GM21786 (cell line): ENCODE data around the gene ATP6V0D1.

ENCODE experiments used
- ATAC-seq: cut with Tn5 transposase; IDR thresholded peaks from one replicate; pipeline ENCODE4 v1.9.1; 2021; ENCODE audit not compliant: unreplicated experiment

The ATP6V0D1 gene

DNA sequence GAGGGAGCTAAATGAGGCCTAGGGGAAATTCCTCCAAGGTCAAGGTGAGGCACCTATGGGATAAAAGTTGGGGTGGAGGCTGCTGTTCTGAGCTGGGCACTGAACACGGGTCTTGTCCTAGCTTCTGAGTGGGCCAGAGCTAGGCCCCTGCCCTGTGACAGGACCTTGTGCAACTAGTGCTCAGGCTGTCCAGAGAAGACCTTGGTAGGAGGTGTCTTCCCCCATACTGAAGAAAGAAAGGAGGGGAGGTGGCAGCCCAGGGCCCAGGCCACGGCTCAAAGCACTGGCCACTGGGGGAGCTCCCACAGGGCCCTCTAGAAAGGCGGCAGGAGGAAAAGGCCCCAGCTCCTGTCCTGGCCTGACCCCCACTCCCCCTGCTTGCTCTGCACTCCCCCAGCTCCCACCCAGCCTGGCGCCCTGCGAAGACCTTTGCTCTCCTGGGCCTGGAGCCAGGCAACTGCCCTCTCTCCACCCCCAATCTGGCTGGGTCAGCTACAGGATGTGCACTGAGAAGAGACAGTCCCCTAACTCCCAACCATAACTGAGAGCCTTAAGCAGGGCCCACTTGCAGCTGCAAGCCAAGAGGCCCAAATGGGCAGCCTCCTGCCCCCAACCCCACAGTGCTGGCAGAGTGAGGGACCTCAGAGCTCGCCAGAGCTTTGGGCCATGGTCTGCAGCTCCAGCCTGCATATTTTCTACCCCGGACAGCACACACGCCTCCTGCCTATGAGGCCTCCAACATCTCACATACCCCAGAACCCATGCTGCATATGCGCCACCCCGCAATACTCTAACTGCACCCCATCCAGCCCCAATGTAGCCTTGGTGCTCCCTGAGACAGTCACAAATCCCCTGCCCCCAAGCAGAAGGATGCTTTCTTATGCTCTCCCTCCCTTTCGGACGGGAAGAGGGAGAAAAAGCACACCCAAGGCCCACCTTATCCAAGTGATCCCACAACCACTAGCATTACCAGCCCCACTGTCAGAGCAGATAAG, 34.7 kb downstream of the ATP6V0D1 start:
- no peak for ATAC-seq

DNA sequence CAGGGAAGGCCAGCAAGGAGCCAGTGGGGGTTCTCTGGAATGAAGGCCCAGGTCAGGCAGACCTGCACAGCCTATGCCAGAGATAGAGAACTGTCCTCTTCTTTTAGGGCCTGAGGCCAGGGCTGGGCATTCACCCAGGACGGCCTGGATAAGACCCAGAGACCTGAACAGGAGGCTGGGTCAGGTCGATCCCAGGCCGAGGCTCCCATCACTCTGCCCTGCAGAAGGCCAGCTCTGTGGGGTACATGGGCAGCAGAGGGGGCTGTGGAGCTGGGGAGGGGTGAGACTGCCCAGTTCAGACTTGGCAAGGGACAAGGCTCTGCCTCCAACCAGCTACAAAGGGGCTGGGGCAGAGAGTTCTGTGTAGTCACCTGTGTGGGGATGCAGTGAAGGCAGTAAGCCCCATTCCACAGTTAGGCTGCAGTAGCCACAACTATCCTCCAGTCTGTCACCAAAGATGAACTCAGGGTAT, 35.5 kb downstream of the ATP6V0D1 start:
- no peak for ATAC-seq

DNA sequence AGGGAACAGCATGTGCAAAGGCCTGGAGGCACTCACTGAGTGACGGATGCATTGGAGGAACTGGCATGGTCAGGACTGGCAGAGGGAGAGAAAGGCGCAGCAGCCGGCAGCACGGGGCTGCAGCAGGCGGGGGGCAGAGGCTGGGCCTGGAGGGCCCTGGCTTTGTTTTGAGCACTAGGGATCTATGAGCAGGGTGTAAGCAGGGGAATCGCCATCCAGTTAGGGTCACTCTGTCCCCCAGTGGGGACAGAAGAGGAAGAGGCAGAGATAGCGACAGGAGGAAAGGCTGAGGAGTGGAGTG, 35.9 kb downstream of the ATP6V0D1 start:
- no peak for ATAC-seq

DNA sequence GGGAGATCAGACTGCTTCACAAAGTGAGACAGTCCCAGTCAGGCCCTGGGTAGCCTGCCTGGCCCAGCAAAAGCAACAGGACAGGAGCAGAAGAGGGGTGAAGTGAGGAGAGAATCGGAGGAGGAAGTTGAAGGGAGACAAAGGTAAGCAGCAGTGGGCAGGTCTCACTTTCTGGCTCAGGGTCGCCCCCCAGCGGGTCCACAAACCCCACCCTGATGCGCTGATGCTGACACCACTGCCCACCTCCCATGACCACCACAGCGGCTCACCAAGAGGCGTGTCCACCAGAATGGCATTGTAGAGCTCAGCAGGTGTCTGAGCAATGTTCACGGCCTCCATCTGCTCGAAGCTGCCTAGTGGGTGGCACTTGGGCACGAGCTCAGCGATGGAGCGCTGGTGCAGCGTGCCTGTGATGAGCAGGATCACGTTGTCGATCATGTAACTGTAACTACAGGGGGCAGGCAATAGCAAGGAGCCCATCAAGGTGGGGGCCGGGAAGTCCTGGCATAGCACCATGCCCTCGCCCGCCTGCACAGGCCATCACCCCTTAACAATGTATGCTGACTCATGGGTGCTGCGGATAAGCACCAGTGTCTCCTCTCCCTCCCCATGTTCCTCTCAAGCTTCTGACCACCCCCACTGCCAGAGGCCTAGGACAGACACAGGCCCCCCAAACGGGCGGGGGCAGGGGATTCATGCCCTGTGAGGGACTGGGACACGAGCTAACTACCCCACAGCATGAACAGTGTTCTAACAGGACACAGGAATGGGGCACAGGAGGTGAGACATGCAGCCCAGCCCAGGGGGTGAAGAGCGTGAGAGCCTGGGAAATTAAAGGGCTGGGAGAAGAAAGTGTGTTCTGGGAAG, 36.5 kb downstream of the ATP6V0D1 start:
- ATAC-seq: no peak

DNA sequence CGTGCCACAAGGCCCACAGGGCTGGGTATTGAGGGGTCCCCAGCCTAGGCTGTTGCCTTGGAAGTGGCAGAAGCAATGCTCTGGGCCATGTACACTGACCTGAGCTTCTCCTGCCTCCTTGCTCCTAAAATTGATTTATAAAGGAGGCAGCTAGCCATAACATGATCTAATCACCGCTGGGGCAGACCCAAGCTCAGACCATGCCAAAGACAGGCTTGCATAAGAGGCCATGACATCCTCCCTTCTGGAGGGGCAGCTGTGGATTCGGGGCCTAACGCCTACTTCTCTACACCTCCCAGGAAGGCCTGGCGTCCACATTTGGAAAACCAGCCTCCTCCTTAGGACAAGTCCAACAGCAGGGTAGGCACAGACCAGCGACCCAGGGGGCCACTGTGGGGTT, 37.7 kb downstream of the ATP6V0D1 start:
- no peak for ATAC-seq

DNA sequence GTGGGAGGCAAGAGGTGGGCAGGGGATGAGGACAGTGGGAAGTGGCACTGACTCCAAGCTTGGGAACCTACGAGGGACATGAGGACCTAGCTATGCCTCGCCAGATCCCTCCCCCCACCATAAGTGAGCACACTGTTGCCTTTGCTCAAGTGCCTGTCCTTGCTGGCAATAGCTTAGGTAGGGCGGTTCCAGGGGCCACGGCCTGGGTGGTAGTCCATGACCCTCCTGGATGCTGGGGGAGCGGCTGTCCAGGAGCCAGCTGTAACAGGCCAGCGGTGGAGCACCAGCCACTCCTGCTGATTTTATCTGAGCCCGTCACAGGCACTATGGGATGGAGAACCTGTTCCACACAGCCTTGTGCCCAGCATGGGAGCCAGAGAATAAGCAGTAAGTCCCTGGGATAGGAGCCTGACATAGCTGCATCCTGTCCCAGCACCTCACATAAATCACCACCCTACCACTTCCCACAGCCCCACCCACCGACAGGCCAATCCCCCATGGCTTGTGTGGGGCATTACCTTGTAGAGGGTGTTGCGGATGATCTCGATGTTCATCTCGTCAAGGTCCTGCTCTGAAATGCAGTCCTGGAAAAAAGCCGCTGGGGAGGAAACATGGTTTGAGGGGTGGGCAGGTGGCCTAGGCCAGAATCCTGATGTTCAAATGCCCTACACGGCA, 38.2 kb downstream of the ATP6V0D1 start:
- ATAC-seq: no peak

DNA sequence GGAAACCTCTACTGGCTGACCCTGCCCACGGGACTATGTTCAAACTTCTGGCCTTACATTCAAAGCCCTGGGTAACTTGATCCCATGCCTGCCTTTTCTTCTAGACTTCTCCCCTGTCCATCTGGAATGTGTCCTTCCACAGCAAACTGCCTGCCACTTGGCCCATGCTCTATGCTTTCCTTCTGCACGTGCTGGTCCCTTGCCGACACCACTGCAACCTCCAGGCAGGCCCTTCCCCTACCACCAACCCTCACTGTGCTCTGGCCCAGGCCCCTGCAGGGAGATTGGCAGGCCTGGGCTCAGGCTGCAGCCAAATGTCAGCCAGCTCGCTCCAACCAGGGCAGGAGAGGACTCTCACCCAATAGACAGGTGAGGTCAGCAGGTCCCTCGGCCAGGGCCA, 39.0 kb downstream of the ATP6V0D1 start:
- ATAC-seq: no peak

DNA sequence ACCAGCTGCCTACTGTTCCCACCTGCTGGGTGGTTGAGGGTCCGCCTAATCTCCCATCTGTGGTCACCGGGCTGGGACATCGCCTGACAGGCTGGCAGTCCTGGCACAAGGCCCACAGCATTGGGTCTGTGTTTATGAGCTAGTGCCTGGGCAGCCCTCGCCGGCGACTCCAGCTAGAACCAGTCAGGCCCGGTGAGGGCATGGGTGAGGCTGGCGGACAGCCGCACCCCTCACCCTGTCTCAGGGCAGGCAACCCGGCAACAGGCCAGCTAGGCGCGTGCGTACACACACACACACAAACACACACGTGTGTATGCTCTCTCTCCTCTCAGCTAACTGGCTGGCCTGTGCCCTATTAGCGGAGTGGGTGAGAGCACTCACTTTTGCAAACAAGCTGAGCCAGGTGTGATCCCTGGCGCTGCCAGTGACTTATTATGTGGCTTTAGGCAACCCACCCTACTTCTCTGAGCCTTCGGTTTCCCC, 39.6 kb downstream of the ATP6V0D1 start:
- no peak for ATAC-seq

DNA sequence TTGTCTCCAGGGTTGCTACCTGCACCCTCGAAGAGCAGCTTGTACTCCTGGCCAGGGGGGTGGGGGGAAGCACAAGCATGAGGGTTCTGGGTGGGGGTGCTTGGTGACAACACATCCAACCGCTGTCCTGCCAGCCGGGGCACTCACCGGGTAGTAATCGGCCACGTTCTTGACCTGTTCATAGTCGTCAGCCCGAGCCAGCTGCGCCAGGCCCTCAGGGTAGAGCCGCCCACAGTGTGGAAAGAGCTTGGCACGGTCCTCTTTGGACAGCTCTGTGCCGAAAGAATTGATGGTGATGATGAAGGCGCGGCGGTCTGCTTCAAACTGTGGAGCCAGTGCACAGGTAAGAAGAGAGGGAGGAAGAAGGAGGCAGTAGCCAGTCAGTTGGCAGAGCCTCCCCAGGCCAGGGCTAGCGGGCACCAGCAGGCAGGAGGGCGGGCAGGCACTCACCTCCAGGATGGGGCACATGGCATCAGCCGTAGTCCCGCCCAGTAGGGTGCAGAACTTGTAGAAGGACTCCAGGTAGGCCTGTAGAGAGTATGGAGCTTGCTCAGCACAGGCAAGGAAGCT, 42.0 kb downstream of the ATP6V0D1 start:
- ATAC-seq: no peak

DNA sequence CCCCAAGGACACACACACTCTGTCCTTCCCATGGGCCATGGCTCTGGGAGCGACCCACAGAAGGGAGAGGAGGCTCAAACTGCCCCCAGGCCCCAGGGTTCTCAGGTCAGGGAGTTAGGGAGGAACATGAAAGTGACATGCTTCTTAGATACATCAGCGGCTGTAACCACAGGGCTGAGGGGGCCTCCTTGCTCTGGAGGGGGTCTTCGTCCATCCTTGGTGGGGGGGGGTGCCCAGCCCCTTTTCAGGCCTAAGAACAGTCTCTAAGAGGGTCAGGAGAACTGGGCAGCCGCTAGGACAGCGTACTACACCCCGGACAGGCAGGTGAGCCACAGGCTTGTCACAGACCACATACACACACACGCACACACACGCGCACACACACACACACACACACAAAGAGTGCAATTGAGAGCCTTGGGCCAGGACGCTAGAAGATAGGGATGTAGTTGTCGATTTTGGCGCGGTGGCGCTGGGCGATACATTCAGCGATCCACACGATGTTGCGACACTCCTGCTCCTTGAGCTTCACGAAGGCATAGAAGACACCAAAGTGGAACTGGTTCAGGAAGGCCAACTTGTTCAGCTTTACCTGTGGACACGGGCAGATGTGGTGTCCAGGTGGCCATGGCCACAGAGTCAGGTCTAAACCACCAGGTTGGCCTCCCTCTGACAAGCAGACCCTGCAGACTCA, 42.7 kb downstream of the ATP6V0D1 start:
- ATAC-seq: no peak

DNA sequence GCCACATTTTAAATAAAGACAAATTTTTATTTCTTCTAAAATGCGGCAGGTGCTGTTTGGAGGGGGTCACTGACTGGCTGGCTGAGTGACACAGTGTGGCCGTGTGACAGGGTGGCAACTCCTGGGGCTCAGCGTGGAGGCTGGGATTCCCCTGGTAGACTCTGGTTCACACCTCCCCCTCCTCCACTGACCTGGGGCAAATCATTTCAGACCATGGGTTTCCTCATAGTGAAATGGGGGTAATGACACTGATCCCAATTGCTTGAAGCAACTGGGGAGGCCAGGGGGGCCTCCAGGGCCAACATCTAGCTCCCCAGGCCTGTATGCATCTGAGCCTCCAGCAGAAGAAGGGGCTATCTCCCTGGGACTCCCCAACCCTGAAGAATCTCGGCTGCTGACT, 43.4 kb downstream of the ATP6V0D1 start:
- ATAC-seq: no peak

DNA sequence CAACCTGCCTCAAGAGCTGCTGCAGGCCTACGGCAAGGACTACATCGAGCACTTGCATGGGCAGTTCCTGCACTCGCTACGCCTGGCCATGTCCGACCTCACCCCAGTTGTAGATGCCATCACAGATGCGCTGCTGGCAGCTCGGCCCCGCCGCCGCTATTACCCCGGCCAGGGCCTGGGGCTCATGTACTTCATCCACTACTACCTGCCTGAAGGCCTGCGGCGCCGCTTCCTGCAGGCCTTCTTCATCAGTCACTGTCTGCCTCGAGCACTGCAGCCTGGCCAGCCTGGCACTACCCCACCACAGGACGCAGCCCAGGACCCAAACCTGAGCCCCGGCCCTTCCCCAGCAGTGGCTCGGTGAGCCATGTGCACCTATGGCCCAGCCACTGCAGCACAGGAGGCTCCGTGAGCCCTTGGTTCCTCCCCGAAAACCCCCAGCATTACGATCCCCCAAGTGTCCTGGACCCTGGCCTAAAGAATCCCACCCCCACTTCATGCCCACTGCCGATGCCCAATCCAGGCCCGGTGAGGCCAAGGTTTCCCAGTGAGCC, 44.2 kb downstream of the ATP6V0D1 start:
- ATAC-seq: no peak

DNA sequence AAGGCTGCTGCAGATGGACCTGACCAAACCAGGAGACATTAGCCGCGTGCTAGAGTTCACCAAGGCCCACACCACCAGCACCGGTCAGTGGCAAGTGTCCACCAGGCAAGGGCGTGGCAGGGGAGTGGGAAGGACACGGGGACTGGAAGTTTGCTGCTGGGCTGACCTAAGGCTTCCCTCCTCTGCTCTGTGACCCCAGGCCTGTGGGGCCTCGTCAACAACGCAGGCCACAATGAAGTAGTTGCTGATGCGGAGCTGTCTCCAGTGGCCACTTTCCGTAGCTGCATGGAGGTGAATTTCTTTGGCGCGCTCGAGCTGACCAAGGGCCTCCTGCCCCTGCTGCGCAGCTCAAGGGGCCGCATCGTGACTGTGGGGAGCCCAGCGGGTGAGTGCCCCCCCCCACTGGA, 45.2 kb downstream of the ATP6V0D1 start:
- no peak for ATAC-seq

DNA sequence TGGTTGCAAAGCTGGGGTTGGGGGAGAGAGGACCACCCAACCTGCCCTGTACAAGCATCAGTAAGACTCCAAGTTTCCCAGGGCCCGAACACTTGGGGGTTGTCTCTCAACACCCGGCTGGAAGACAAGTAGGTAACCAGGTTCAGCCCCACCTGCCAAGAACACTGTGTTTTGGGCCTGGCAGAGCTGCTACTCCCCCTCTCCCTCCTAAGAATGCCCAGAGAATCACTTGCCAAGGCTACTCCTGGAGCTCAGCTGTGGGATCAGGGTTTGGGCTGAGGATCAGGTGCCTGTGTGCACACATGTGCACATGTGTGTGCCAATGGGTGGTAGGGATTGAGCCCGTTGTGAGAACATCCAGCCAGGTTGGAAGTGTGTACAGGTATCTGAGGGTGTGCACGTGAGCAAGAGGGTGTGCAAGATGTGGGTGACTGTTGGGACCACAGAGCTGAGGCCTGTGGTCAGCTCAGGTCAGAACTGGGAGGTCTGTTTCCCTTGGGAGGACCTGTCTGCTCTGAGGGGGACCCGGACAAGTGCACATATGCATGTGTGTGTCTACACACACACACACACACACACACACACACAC, 47.7 kb downstream of the ATP6V0D1 start:
- ATAC-seq: no peak

DNA sequence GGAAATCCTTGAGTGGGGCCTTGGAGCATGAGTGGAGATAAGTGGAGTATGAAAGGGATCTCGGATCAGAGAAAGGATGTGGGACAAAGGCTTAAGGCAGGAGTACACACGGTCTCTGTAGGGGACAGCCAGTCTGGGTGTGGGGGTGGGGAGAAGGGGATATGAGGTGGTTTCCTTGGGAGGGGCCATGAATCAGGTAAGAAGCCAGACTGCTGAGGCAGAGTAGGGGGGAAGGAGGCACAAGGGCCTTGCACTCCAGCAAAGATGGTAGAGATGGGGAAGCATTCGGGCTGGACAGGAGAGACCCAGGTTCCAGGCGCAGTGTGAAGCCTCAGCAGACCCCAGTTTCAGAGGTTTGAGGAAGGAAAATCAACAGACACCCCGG, 48.5 kb downstream of the ATP6V0D1 start:
- no peak for ATAC-seq

DNA sequence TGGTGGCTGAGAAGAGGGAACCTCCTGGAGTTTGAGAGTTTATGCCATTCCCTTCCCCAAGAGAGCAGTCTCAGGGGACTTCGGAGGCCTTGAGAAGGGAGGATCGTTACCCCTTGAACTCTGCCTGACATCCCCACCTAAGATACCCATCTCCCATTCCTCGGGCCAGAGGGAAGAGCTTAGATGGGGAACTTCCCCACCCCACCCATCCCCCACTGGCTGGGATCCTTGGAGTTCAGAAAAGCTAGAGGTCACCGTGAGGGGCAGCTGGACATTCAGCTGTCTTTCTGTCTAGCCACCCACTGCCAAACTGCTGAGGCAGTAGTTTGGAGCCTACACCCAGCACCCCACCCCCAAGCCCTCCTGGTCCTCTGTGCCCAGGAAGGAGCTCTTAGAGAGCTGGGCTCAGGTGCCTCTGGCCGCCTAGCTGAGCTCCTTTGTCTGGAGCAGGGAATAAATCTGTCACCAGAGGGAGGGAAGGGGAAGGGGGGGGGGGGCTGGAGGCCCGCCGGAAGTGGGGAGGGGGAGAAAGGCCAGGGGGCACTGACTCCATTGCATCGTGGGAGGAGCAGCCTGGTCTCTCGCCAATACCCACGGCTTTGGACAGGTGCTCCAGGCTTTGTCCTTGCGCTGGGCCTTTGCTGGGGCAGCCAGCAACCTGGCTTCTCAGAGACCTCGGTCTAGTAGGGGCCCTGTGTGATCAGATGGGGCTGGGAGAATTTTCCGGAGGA, 49.0 kb downstream of the ATP6V0D1 start:
- no peak for ATAC-seq

DNA sequence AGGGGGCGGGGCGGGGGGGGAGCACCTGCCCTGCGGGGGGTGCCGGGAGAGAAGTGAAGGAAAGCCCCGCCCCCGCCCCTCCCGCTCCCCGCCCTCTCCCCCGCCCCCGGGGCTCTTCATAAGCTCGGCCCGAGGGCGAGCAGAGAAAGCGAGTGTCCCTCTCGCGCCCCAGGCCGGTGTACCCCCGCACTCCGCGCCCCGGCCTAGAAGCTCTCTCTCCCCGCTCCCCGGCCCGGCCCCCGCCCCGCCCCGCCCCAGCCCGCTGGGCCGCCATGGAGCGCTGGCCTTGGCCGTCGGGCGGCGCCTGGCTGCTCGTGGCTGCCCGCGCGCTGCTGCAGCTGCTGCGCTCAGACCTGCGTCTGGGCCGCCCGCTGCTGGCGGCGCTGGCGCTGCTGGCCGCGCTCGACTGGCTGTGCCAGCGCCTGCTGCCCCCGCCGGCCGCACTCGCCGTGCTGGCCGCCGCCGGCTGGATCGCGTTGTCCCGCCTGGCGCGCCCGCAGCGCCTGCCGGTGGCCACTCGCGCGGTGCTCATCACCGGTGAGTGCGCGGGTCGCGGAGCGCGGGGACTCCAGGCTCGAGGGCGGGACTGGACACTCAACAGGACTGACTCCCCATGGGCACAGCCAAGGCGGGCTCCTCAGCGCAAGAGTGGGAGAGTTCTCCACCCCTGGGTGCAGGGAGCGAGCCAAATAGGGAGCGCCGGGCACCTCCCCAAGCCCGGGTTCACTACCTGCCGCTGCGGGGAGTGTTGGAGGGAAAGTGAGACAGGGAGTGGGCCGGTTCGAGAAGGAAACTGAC, 49.8 kb downstream of the ATP6V0D1 start, which contains the start of gene HSD11B2:
Gene HSD11B2, plus strand, starts transcription at position 145 of the 798 bp plus-strand sequence. Its CDS starts 128 bp downstream, at position 273.
- ATAC-seq: no peak

DNA sequence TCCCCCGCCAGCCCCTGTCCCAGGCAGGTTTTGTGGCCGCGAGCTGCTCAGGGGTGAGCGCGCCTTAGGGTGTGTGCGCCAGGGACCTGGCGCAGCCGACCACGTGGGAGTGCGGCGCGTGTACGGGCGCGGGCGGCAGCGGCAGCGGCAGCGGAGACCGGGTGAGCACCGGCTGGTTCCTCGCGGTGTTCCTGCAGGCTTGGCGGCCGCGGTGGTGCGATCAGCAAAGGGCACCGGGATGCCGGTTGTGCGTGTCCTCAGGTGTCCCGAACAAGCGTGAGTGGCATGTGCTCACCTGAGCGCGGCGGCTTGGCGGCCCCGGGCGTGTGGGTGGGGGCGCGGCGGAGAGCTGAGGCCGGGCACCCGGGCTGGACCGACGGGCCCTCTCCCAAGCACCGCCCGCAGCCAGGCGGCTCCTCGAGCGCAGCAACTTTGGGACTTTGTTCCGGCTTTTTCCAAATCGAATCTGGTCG, 50.4 kb downstream of the ATP6V0D1 start:
- no peak for ATAC-seq
